RKO (cell line): ENCODE data around the gene AP1S3.
A peak's percentile ranks its signal among the peaks of the same experiment; 100 is the strongest.
"Not testable (repeated sequence)": the region's sequence is repeated elsewhere in the genome, so short reads cannot be mapped to it uniquely, and the experiment has no call there.

Source experiments
- DNase-seq: peaks from one replicate; pipeline ENCODE4 v3.0.0-alpha.2; 2016; ENCODE audit warnings: low spot score

AP1S3 gene

DNA sequence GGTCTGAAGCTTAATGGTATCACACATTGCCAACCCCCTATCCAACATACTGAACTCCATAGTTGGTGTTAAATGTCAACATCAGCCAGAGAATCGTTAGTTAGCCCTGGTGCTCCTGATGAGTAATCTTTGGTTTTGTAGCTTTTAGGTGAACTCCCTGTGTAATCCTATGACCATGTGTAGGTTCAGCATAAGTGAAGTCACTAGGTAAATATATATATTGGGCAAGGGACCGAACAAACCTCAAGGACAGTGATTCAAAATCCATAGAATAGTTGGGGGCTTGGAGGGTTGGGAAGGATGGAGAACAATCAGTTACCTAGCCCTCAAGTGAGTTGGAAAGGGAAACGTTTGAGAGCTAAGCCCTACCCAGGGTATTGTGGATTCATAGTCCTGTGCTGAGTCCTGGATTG lies 16.0 kb upstream of the AP1S3 start:
- no peak for DNase-seq

DNA sequence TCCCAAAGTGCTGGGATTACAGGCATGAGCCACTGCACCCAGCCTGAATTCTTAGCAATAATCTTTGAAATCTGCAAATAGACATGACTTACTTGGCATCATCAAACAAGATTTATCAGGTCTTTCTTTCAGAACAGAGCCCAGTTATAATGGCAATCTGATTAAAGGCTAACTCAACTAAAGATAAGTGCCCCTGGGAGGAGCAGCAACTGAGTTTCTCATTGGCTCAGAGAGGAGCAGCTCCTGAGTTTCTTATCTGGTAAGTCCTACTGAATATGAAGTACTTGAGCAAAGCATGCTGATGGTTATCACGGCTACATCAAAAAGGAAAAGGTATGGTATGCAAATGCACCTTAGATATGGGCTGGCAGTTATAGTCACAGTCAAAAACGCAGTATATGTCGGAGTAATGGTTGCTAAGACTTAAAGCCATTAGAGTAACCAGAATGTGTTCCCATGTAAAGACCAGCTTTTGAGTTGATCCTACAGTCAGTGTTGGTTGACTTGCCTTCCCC lies 15.0 kb upstream of the AP1S3 start:
- no peak for DNase-seq

DNA sequence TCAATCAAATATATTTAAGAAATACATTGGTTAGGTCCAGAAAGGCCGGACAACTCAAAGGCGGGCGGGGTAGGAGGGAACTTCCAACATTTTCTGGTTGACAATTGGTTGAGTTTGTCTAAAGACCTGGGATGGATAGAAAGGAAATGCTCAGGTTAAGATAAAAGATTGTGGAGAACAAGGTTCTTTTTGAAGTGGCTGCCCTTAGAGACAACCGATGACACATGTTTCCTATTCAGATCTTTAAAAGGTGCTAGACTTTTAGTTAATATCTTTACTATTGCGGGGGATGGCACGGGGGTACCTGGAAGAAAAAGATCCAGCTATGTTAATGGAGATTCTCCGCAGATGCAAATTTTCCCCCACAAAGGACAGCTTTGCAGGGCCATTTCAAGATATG lies 10.0 kb upstream of the AP1S3 start:
- DNase-seq = no peak

GRCh38 chr2:223846515-223846914 lies 9.1 kb upstream of the AP1S3 start:
- DNase-seq = peak; percentile 62

DNA sequence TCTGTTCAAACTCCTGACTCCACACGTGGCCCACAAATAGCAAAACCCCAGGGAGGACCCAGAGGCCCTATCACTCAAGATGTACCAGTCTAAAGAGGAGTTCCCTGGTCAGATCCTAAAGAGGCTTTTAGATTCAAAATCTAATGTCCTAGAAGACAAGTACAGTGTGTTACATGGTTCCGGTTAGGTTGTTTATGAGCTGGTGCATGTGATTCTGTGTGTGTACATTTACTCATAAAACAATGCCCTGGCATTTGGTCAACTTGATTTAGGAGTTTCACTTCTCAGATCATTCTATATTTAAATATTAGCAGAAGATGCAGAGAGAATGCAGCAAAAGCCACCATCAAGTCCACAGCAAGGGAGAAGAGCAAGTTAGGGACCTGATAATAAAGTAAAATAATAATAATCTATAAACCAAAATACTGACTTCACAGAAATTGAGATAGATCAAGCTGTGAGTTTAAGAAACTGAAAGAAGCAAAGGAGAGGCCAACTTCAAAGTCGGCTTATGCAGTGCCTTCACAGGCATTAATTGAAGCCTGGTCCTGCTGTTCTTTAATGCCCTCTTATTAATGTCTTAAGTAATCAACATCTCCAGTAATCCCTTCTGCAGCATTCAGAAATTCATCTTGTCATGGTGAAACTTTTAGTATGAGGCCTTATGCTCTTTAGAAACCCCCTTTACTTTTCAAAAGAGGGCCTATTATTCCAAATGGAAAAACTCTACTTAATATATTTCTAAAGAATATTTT lies 4.2 kb upstream of the AP1S3 start:
- no peak for DNase-seq

GRCh38 chr2:223835701-223836532 lies 1.5 kb downstream of the AP1S3 start:
- DNase-seq = no peak

DNA sequence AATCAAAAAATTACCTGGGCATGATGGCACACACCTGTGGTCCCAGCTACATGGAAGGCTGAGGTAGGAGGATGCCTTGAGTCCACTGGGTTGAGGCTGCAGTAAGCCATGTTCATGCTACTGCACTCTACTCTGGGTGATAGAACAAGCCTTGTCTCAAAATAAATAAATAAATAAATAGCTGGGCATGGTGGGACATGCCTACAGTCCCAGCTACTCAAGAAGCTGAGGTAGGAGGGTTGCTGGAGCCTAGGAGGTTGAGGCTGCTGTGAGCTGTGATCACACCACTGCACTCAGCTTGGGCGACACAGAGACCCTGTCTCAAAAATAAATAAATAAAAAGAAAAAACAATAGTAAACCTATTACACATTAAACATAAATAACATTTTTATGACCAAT lies 3.0 kb downstream of the AP1S3 start:
- no peak for DNase-seq

- no peak for DNase-seq
Observed at GRCh38 chr2:223832241-223832903, 5.0 kb downstream of the AP1S3 start.

GRCh38 chr2:223829128-223829527 lies 8.3 kb downstream of the AP1S3 start:
- DNase-seq = no peak

GRCh38 chr2:223828314-223828713 lies 9.1 kb downstream of the AP1S3 start:
- no peak for DNase-seq

GRCh38 chr2:223826995-223827394 lies 10.4 kb downstream of the AP1S3 start:
- DNase-seq = no peak

DNA sequence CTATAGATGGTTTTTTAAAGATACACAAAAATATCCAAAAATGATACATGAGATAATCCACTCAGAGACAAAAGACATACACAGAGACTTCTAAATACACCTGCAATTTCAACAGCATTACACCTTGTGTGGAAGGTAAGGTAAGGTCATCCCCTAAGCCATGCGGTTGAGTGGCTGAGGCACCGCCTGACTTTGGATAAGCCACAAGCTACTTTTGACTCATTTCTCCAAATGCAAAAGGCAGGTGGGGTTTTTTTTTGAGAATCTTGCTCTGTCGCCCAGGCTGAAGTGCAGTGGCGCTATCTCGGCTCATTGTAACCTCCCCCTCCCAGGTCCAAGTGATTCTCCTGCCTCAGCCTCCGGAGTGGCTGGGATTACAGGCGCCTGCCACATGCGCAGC lies 13.1 kb downstream of the AP1S3 start:
- no peak for DNase-seq

DNA sequence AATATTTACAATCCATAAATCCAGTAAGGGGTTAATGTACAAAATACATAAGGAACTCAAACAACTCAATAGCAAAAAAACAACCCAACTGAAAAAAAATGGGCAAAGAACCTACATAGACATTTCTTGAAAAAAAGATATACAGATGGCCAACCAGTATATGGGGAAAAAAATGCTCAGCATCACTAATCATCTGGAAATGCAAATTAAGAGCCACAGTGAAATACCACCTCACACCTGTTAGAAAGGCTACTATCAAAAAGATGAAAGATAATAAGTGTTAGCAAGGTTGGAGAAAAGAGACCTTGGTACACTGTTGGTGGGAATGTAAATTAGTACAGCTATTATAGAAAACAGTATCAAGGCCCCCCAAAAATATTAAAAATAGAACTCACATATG lies 14.6 kb downstream of the AP1S3 start:
- DNase-seq = no peak

DNA sequence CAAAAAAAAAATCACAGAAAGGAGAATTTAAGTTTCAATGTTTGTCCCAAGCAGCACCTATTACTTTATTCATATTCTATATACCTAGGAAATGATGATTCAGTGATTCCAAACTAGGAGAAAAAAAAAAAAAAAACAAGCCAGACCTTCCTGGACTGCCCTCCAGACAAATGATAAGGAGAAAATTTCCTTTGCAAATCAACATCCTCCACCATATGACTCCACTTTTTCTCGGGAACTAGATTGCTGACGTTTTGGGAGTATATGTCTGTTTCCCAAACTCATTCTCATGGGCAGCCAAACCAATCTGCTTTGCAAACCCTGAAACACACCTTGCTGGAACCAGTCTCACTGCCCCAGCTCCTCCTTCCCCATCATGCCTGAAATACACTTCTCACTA lies 16.8 kb downstream of the AP1S3 start:
- no peak for DNase-seq

- DNase-seq = no peak
Observed at GRCh38 chr2:223819891-223820290, 17.5 kb downstream of the AP1S3 start.

- DNase-seq = no peak
Observed at GRCh38 chr2:223815884-223816570, 21.4 kb downstream of the AP1S3 start.

DNA sequence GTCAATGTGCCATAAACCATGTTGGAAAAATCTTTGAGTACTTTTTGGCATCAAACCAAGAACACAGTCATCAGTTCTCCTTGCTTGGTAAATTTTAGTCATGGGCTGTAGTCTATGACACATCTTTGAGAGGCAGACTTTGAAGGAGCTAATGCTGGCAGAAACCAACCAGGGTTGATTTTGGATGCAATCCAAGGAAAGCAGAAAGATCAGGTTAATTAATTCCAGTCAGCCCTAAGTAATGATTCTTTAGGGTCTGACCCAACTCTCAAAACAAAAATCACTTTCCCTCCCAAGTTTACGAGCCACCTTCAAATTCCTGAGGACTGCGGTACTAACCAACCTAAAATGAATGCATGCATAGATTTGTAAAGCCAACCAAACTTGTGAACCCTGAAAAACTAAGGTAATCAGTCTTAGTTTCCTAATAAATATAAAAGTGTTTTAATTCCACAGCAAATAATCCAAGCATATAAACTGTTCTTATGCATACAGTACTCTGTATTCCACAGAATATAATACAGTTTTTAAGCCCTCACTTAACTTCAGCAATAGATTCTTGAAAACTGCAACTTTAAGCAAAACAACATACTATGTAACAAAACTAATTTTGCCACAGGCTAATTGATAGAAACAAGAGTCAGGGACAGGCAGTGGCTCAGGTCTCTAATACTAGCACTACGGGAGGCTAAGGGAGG lies 22.0 kb downstream of the AP1S3 start:
- peak; percentile 93 for DNase-seq

- DNase-seq = not testable (repeated sequence)
Observed at GRCh38 chr2:223814764-223815163, 22.6 kb downstream of the AP1S3 start.

- no peak for DNase-seq
Observed at GRCh38 chr2:223813329-223813728, 24.1 kb downstream of the AP1S3 start.

DNA sequence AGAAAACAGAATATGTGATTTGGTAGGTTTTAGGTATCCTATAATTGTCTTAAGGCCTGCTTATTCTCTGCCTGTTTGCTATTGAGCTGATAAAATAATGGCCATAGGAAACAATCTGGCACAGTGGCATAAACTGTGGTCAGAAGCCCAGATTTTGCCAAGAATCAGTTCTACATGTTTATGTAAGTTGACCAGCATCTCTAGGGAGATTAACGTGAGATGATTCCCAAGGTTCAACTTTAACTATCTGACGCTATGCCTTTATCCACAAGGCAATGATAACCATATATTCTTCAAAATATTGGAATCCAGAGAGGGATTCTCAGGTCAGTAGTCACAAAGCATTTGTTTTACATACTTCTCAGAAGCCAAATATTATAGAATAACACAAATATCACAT lies 25.6 kb downstream of the AP1S3 start:
- DNase-seq = no peak

GRCh38 chr2:223805008-223805407 lies 32.4 kb downstream of the AP1S3 start:
- DNase-seq = no peak
